ENCODE measurements around the gene METTL23. TPM values are rescaled to one million over a fixed set of nuclear protein-coding genes. Genes with fewer than 3 reads are reported as not detected.

The METTL23 gene
- total and polyA plus RNA-seq, 2 of the 8 experiments (the other 6 are each of a cell fraction or from before 2014, with no cell fraction given) = 36.1 to 60.2 TPM

- Histone ChIP-seq H2AK5ac (ENCODE audit: low read depth, low read length) (no peak overlapping the region), H4K5ac (ENCODE audit: insufficient read length, low read depth, low read length) (no peak overlapping the region), H2BK12ac (ENCODE audit: low read depth, low read length) (no peak overlapping the region), H3K4me2 (ENCODE audit: insufficient read depth in 1 of 2, low read depth in 2 of 2, low read length in 2 of 2) (no peak overlapping the region), H3K4ac (replicated peaks; ENCODE audit: insufficient read length, low read depth, low read length) (no peak overlapping the region), H4K20me1 (replicated peaks in 1 of 2; ENCODE audit: control insufficient read depth in 1 of 2, insufficient read depth in 2 of 2, low read length in 2 of 2) (no peaks in the 10 kb centered on the region), H2BK120ac (replicated peaks; ENCODE audit: low read depth, low read length) (no peak overlapping the region), H3K79me2 (ENCODE audit: control insufficient read depth in 1 of 2, insufficient read depth in 2 of 2, low read length in 2 of 2) (no peaks in the 10 kb centered on the region), H4K8ac (ENCODE audit: extremely low read depth, insufficient read depth, low read length) (no peak overlapping the region), H3K23ac (ENCODE audit: insufficient read length) (no peak overlapping the region), H3K9ac (replicated peaks in 1 of 4; ENCODE audit: extremely low read depth in 1 of 4, low read depth in 3 of 4, low read length in 3 of 4) (no peak overlapping the region; a peak in 1 of 7 replicates), H2BK20ac (ENCODE audit: low read length) (no peak overlapping the region), H3K27me3 (replicated peaks in 1 of 4; ENCODE audit: control insufficient read depth in 3 of 4, extremely low read depth in 1 of 4, insufficient read depth in 3 of 4, low read length in 3 of 4) (no peaks in the 10 kb centered on the region; a peak in 1 of 7 replicates), H4K91ac (replicated peaks; ENCODE audit: insufficient read length, low read length) (no peak overlapping the region), H3K4me1 (replicated peaks in 1 of 4; ENCODE audit: control insufficient read depth in 3 of 4, insufficient read depth in 4 of 4, low read length in 3 of 4) (peaks cover 0 to 29% (median 23%) of the 10 kb centered on the region in 4 experiments; a peak in 6 of 7 replicates), H3K4me3 (ENCODE audit: extremely low read depth in 1 of 4, insufficient read depth in 2 of 4, low read depth in 3 of 4, low read length in 4 of 4) (no peak overlapping the region), H2AFZ (ENCODE audit: low read length) (no peak overlapping the region), H2BK15ac (ENCODE audit: low read length) (no peak overlapping the region), H3K27ac (ENCODE audit: low read depth, low read length) (no peak overlapping the region), H3K56ac (replicated peaks; ENCODE audit: insufficient read length, low read depth, low read length) (no peak overlapping the region), H3K18ac (ENCODE audit: extremely low read depth, low read length) (no peak overlapping the region), H2BK5ac (ENCODE audit: low read depth, low read length) (no peak overlapping the region), H3K23me2 (ENCODE audit: low read depth, low read length) (no peaks in the 10 kb centered on the region), H3K36me3 (ENCODE audit: control insufficient read depth in 2 of 4, insufficient read depth in 4 of 4, low read length in 3 of 4) (no peaks in the 10 kb centered on the region), H3K9me3 (ENCODE audit: insufficient read depth in 2 of 2, low read depth in 1 of 2, low read length in 1 of 2) (no peaks in the 10 kb centered on the region), H3K79me1 (ENCODE audit: low read depth, low read length) (peaks cover 3% of the 10 kb centered on the region; the same call in 1 of the 2 replicates), H3K14ac (ENCODE audit: insufficient read length) (no peak overlapping the region)
- POLR2A ChIA-PET (ENCODE audit: partially characterized antibody) = interaction anchor here (0.8 to 1.4 kb wide), 3 partner anchors 8 to 142 kb away, joined by 3 to 4 read pairs (median 3); no protein-coding TSS in a partner anchor
- CTCF ChIA-PET (ENCODE audit: partially characterized antibody) = interaction anchor here (1.3 to 3.9 kb wide), 6 partner anchors 12 to 78 kb away, joined by 4 to 24 read pairs (median 12); no protein-coding TSS in a partner anchor
- WGBS, 2 experiments (ENCODE audit: extremely low coverage in 1 of 2, insufficient coverage in 1 of 2, insufficient read length in 1 of 2, insufficient replicate concordance in 2 of 2, low coverage in 1 of 2, low lambda C conversion rate in 2 of 2, missing lambda C conversion rate in 1 of 2) = 44% methylated on average over 2 of the region's 2 CpGs; no CpG with 5 or more reads in 1 of the 2 experiments
- FAIRE-seq = no peak
- DNase-seq (ENCODE audit: low read depth in 1 of 2, low spot score in 2 of 2) = no peak
- TF ChIP-seq SIX5 (IDR thresholded peaks at IDR 0.05; ENCODE audit: low read depth, low read length) = no peak
- no peak for TF ChIP-seq BRCA1 (IDR thresholded peaks at IDR 0.05; ENCODE audit: low read depth, low read length)
- TF ChIP-seq RNF2 (IDR thresholded peaks at IDR 0.05; ENCODE audit: borderline replicate concordance, low read depth, low read length, missing control alignments, poor library complexity, severe bottlenecking) = no peak
- no peak for TF ChIP-seq KDM1A (IDR thresholded peaks at IDR 0.05; ENCODE audit: borderline replicate concordance, low read length)
- TF ChIP-seq ASH2L (IDR thresholded peaks at IDR 0.05; ENCODE audit: low read length) = no peak
- no peak for TF ChIP-seq GTF2F1 (IDR thresholded peaks at IDR 0.05; ENCODE audit: borderline replicate concordance, low read depth, low read length)
- TF ChIP-seq BCL11A (IDR thresholded peaks at IDR 0.05; ENCODE audit: low read depth in 2 of 2, low read length in 2 of 2) = no peak
- TF ChIP-seq TBP (IDR thresholded peaks at IDR 0.05; ENCODE audit: low read depth, low read length) = no peak
- no peak for TF ChIP-seq CHD1 (IDR thresholded peaks at IDR 0.05; ENCODE audit: low read depth, low read length)
These were observed 24.6 kb upstream of the METTL23 start for GRCh38 chr17:76702076-76702475.
